Forelimb muscle (tissue), 1 donor: ENCODE results near the gene CXCL12. TPM values are rescaled to one million over a fixed set of nuclear protein-coding genes. Genes with fewer than 3 reads are reported as not detected.
A peak's percentile ranks its signal among the peaks of the same experiment; 100 is the strongest.

Source experiments
- DNase-seq: peaks from one replicate; pipeline ENCODE4 v3.0.0-alpha.2; 2013; ENCODE audit warnings: low read depth
- polyA plus RNA-seq: library from polyadenylated mRNA; unstranded; fragments of 120-200 nt; gene quantifications from one replicate; pipeline ENCODE4 v1.2.1, GENCODE V29; 2013; ENCODE audit not compliant: insufficient read length

The CXCL12 gene
- polyA plus RNA-seq, 1 donor, result 206 TPM

- no peak for DNase-seq
Measured at GRCh38 chr10:44335330-44336021, 49.4 kb downstream of the CXCL12 start.

GRCh38 chr10:44334621-44335184 lies 50.2 kb downstream of the CXCL12 start:
- DNase-seq, result peak; percentile 11

DNA sequence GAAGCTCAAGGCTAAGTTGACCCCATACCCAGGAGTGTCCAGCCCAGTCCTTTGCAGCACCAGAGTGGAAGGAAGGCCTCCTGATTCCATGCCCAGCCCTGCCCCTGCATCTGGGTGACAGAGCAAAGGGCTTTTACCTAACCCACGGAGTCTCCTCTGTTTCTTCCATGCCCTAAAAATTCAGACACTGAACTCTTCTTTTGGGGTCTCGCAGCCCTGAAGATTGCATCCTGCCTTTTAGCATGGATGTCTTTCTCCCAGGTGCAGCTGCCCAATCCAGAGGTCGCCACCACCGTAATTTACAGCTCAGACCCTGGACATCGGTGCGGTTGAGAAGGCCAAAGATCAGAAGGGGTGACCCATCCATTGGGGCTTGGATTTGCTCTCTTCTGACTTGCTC lies 50.8 kb downstream of the CXCL12 start:
- DNase-seq, result no peak

DNA sequence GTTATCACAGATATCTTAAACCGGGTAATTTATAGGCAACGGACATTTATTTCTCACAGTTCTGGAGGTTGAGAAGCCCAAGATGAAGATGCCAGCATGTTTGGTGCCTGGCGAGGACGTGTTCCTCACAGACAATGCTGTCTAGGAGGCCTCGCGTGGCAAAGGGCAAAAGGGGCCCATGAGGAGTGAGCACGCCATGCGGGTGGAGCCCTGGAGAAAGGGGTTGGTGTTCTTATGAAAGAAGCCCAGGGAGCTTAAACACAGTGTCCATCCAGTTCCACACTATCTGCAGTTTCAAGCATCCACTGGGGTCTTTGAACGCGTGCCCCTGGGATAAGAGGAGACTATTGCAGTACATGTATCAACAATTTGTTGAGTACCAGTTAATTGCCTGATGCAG lies 51.4 kb downstream of the CXCL12 start:
- no peak for DNase-seq

DNA sequence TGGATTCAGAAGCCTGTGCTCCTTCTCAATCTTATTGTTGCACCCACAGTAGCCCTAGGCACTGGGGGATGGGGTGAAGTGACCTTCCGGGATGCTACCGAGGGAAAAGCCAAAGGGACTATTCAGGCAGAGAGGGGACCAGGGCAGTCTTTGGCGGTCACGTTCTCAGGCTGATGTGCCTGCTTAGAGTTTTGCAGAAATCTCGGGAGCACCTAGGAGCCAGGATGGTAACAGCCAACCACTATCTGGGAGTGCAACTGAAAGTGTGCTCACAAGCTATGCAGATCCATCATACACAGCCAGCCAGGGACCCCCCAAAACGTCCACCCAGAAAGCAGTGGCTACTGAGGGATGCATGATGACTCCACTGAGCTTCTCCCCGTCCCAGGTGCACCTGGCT lies 52.4 kb downstream of the CXCL12 start:
- no peak for DNase-seq

DNA sequence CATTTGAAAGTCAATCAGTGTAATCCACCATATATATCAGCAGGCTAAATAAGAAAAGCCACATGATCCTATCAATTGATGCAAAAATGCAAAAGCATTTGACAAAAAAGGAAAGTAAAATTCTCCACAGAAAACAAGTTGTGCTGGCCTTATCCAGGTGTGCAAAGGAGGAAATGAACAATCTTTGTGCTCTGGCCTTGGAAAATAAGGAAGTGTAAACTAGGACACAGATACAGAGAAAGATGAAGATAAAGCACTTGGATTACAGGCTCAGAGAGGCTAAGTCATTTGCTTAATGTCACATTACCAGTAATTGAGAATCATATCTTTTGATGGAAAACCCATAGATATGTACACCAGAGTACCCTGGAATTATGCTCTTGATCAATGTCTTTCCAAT lies 54.5 kb downstream of the CXCL12 start:
- no peak for DNase-seq

DNA sequence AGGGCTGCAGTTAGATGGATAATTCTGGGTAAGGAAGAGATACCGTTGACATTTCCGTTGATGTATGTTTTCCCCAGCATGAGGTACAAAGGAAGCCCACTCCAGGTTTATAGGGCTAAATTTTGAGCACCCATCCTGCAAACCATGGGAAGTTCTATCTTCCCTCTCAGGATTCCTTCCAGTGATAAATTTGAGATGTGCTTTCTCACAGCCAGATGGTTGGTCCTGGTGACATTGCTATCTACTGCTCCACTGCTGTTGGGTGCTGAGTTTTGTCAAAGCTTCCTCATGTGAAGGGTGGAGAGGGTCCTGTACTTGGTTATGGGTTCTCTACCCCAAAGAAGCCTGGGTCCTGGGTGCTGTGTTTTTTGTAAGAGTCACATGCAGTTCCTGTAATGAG lies 57.4 kb downstream of the CXCL12 start:
- no peak for DNase-seq
